Keratinocyte (primary cell): Measurements from ENCODE around the gene MAN2A2. TPM values are rescaled to one million over a fixed set of nuclear protein-coding genes. Genes with fewer than 3 reads are reported as not detected.

Experiments used
- DNase-seq: peaks from one replicate; pipeline ENCODE4 v3.0.0-alpha.2; 2011; ENCODE audit warnings: low read depth, missing footprints, low spot score
- FAIRE-seq: peaks from 2 replicates; lab custom pipeline; 2011; peaks lifted over from hg19 to GRCh38; lab: Jason Lieb, UNC
- H2AFZ ChIP-seq: 2 replicates; pipeline ENCODE4 v1.6.0; 2012; ENCODE audit warnings: low read length, control low read depth, inconsistent platforms; ENCODE audit not compliant: control insufficient read depth
- H3K27ac ChIP-seq: 2 replicates; pipeline ENCODE4 v1.5.1; 2011; ENCODE audit warnings: low read length; ENCODE audit not compliant: control insufficient read depth, insufficient read depth
- H3K27me3 ChIP-seq: 3 replicates; pipeline ENCODE4 v1.6.0; 2011; ENCODE audit warnings: low read length; ENCODE audit not compliant: control insufficient read depth, insufficient read depth; ENCODE audit errors: extremely low read depth
- H3K36me3 ChIP-seq, 2 experiments: 2 replicates in 1 of 2; 3 replicates in 1 of 2; pipeline ENCODE4 v1.5.1; 2011; ENCODE audit warnings: low read length in 2 of 2, mild to moderate bottlenecking in 1 of 2; ENCODE audit not compliant: control insufficient read depth in 2 of 2, insufficient read depth in 2 of 2; ENCODE audit errors: extremely low read depth in 1 of 2
- H3K4me1 ChIP-seq: 3 replicates; pipeline ENCODE4 v1.5.1; 2011; ENCODE audit warnings: low read length; ENCODE audit not compliant: control insufficient read depth, insufficient read depth; ENCODE audit errors: extremely low read depth
- H3K4me2 ChIP-seq: 3 replicates; pipeline ENCODE4 v1.6.0; 2011; ENCODE audit warnings: low read depth, low read length; ENCODE audit not compliant: control insufficient read depth, insufficient read depth; ENCODE audit errors: extremely low read depth
- H3K4me3 ChIP-seq, 3 experiments: fragments of 200-600 bp in 1 of 3; sonication (generic) in 1 of 3; 2 replicates in 2 of 3; 3 replicates in 1 of 3; pipeline ENCODE4 v1.5.1; 2011 to 2016; ENCODE audit warnings: low read length in 3 of 3, mild to moderate bottlenecking in 3 of 3, control low read depth in 2 of 3, inconsistent platforms in 1 of 3, low read depth in 1 of 3, mixed read lengths in 1 of 3, mixed run types in 1 of 3, moderate library complexity in 1 of 3; ENCODE audit not compliant: control insufficient read depth in 2 of 3, insufficient read depth in 2 of 3; ENCODE audit errors: extremely low read depth in 1 of 3
- H3K79me2 ChIP-seq: 2 replicates; pipeline ENCODE4 v1.6.0; 2012; ENCODE audit warnings: low read length; ENCODE audit not compliant: control insufficient read depth, insufficient read depth
- H3K9ac ChIP-seq: 3 replicates; pipeline ENCODE4 v1.6.0; 2011; ENCODE audit warnings: low read length; ENCODE audit not compliant: control insufficient read depth, insufficient read depth; ENCODE audit errors: extremely low read depth
- H3K9me1 ChIP-seq: 3 replicates; pipeline ENCODE4 v1.6.0; 2011; ENCODE audit warnings: low read length; ENCODE audit not compliant: control insufficient read depth, insufficient read depth; ENCODE audit errors: extremely low read depth
- H3K9me3 ChIP-seq: 2 replicates; pipeline ENCODE4 v1.5.1; 2012; ENCODE audit warnings: low read depth, low read length; ENCODE audit not compliant: control insufficient read depth
- H4K20me1 ChIP-seq: 3 replicates; pipeline ENCODE4 v1.6.0; 2011; ENCODE audit warnings: low read length; ENCODE audit not compliant: control insufficient read depth, insufficient read depth; ENCODE audit errors: extremely low read depth
- CTCF ChIP-seq, 3 experiments: IDR thresholded peaks in 1 of 3; conservative IDR thresholded peaks in 1 of 3; optimal IDR thresholded peaks in 1 of 3; 2 replicates in 2 of 3; 3 replicates in 1 of 3; pipeline versions ENCODE3 to v1.5.1; 2011; ENCODE audit warnings: low read length in 3 of 3, mild to moderate bottlenecking in 3 of 3, moderate library complexity in 2 of 3, control low read depth in 1 of 3, inconsistent platforms in 1 of 3; ENCODE audit not compliant: insufficient read depth in 2 of 3; ENCODE audit errors: extremely low read depth in 1 of 3
- EZH2 ChIP-seq: IDR thresholded peaks from one replicate; pipeline ENCODE4 v1.6.1; 2012; ENCODE audit warnings: inconsistent platforms, mild to moderate bottlenecking, low read length, moderate library complexity
- dilution Hi-C: fragments of 300-500 bp; cut with MboI; formaldehyde crosslinking; loops from one replicate; pipeline ENCODE4 v1.7.0; 2020; ENCODE audit warnings: low sequenced_read_pairs; ENCODE audit not compliant: extremely low pct_ligation_motif_present
- polyA plus RNA-seq, 5 experiments: library from polyadenylated mRNA; depleted of rRNA in 3 of 5; stranded (reverse) in 3 of 5; stranded (forward) in 1 of 5; unstranded in 1 of 5; fragments of >200 nt; gene quantifications; 1 replicate in 1 of 5; 2 replicates in 3 of 5; 3 replicates in 1 of 5; pipeline versions ENCODE4 v1.2.1 to v1.2.3, GENCODE V29; 2011 to 2012; ENCODE audit warnings: missing spikeins in 2 of 5, low read depth in 1 of 5, low replicate concordance in 1 of 5

The MAN2A2 gene
- polyA plus RNA-seq, 1 donor (not counting 4 experiments of a cell fraction or from before 2014, with no cell fraction given) = 6.6 TPM

DNA sequence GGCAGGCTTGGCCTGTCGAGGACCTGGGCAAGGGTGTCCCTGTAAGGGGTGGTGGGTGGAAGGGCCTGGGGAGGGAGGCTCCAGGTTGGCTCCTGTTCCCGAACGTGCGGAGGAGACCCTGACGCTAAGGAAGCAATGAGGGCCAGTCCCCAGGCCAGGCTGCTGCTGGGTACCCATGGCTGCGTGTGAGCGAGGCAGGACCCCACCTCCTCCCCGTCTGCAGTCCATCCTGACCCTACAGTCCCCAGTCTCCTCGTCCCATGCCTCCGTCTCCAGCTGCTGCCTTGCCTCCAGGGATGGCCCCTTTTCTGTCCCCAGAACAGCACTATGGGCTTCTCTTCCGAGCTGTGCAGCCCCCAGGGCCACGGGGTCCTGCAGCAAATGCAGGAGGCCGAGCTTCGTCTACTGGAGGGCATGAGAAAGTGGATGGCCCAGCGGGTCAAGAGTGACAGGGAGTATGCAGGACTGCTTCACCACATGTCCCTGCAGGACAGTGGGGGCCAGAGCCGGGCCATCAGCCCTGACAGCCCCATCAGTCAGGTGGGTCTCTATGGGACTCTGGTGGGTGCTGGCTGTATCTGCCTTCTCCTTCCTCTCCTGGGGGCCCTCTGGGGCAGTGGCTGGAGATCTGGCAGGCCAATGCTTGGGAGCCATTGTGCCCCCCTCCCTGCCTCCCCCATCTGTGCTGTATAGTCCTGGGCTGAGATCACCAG is 18.2 kb upstream of the MAN2A2 start:
- peak overlapping the region in 1 of 3 experiments; percentile 13 for H3K4me3 ChIP-seq
- peak overlapping the region; percentile 45 for H3K4me2 ChIP-seq
- peak overlapping the region; percentile 47 for H3K9ac ChIP-seq
- no peaks in the 10 kb centered on the region for H3K79me2 ChIP-seq
- no peak overlapping the region for H3K27ac ChIP-seq
- FAIRE-seq (no peak), DNase-seq (no peak)
- no peaks in the 10 kb centered on the region for H4K20me1 ChIP-seq
- H3K27me3 ChIP-seq = no peaks in the 10 kb centered on the region
- H2AFZ ChIP-seq = peak overlapping the region; percentile 30
- H3K9me3 ChIP-seq = no peaks in the 10 kb centered on the region
- no peaks in the 10 kb centered on the region for H3K4me1 ChIP-seq
- peaks cover 8 to 13% of the 10 kb centered on the region in 2 experiments for H3K36me3 ChIP-seq
- TF ChIP-seq EZH2 (no peak), CTCF (optimal IDR thresholded peaks at IDR 0.05 in 1 of 3, IDR thresholded peaks at IDR 0.05 in 1 of 3, conservative IDR thresholded peaks at IDR 0.05 in 1 of 3; ENCODE audit: extremely low read depth in 1 of 3, insufficient read depth in 2 of 3, low read length in 3 of 3) (no peak)
- dilution Hi-C loops = no loop called here
- H3K9me1 ChIP-seq = no peaks in the 10 kb centered on the region

DNA sequence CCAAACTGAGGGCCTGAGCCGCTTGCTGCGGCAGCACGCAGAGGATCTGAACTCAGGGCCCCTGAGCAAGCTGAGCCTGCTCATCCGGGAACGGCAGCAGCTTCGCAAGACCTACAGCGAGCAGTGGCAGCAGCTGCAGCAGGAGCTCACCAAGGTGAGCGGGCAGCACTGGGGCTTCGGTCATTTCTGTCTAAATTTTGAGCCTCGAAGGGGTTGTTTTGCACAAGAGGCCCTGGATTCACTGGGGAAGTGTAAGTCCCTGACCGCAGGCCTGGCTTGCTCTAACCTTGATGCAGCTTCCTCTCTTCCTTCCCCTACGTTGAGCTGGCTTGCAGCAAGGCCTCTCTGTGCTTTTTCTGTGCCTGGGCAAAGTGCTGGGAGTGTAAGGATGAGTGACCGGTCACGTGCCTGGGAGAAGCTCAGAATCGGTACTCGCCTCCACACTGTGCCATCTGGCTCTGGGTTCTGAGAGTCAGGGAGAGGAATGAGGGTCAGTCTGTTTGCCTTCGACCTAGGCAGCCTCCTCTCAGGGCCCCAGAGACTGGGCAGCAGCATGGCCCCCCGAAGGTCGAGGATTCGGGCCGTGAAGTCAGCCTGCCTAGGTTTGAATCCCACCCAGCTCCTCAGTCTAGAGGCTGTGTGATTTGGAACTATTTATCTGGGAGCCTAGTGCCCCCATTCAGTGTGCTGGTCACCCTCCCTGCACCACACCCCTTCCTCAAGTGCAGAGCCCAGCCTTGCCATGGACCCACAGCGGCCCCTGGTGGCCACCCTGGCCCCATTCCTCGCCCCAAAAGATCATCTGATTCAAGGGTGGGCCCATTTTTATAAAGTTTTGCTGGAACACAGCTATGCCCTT is 17.4 kb upstream of the MAN2A2 start:
- no peak overlapping the region for H2AFZ ChIP-seq
- H3K4me1 ChIP-seq = no peaks in the 10 kb centered on the region
- DNase-seq = no peak
- no peaks in the 10 kb centered on the region for H4K20me1 ChIP-seq
- FAIRE-seq = peak; percentile 64
- no peaks in the 10 kb centered on the region for H3K79me2 ChIP-seq
- no peaks in the 10 kb centered on the region for H3K27me3 ChIP-seq
- peaks cover 4 to 8% of the 10 kb centered on the region in 2 experiments for H3K36me3 ChIP-seq
- dilution Hi-C loops = no loop called here
- peak; percentile 91 to 96 (median 96) for TF ChIP-seq CTCF (optimal IDR thresholded peaks at IDR 0.05 in 1 of 3, IDR thresholded peaks at IDR 0.05 in 1 of 3, conservative IDR thresholded peaks at IDR 0.05 in 1 of 3; ENCODE audit: extremely low read depth in 1 of 3, insufficient read depth in 2 of 3, low read length in 3 of 3)
- TF ChIP-seq EZH2 = no peak
- H3K9ac ChIP-seq = no peak overlapping the region
- no peak overlapping the region for H3K4me3 ChIP-seq
- no peaks in the 10 kb centered on the region for H3K9me1 ChIP-seq
- no peaks in the 10 kb centered on the region for H3K9me3 ChIP-seq
- H3K27ac ChIP-seq = no peak overlapping the region
- no peak overlapping the region for H3K4me2 ChIP-seq
